Stimulated activated naive CD4-positive, alpha-beta T cell (primary cell): ENCODE results near the gene HTR3A.
"Not testable (repeated sequence)": the region's sequence is repeated elsewhere in the genome, so short reads cannot be mapped to it uniquely, and the experiment has no call there.

ENCODE experiments used
- DNase-seq, 6 experiments: peaks; one replicate each; lab custom pipeline; 2025; lab: John Stamatoyannopoulos, UW

Gene HTR3A

GRCh38 chr11:113974741-113975470 lies at the start of gene HTR3A:
Gene HTR3A, plus strand, starts transcription at chr11:113975108. Its CDS starts 218 bp downstream, at chr11:113975326.
- no peak for DNase-seq

GRCh38 chr11:113926273-113927197 lies 48.4 kb upstream of the HTR3A start:
- no peak for DNase-seq

GRCh38 chr11:113928311-113928710 lies 46.6 kb upstream of the HTR3A start:
- no peak for DNase-seq

- DNase-seq = no peak
Observed at GRCh38 chr11:113932788-113933187, 42.1 kb upstream of the HTR3A start.

GRCh38 chr11:113934193-113934592 lies 40.7 kb upstream of the HTR3A start:
- not testable (repeated sequence) for DNase-seq

GRCh38 chr11:113934761-113935160 lies 40.1 kb upstream of the HTR3A start:
- DNase-seq = no peak

GRCh38 chr11:113935858-113936257 lies 39.0 kb upstream of the HTR3A start:
- no peak for DNase-seq

- DNase-seq = no peak
Observed at GRCh38 chr11:113937918-113938317, 37.0 kb upstream of the HTR3A start.

- DNase-seq = no peak
Observed at GRCh38 chr11:113942256-113942655, 32.7 kb upstream of the HTR3A start.

GRCh38 chr11:113946162-113946561 lies 28.7 kb upstream of the HTR3A start:
- not testable (repeated sequence) for DNase-seq

GRCh38 chr11:113947994-113948393 lies 26.9 kb upstream of the HTR3A start:
- DNase-seq = no peak

- no peak for DNase-seq
Observed at GRCh38 chr11:113949891-113950290, 25.0 kb upstream of the HTR3A start.

- no peak for DNase-seq
Observed at GRCh38 chr11:113951537-113951936, 23.4 kb upstream of the HTR3A start.

GRCh38 chr11:113952070-113952469 lies 22.8 kb upstream of the HTR3A start:
- DNase-seq = no peak

- no peak for DNase-seq
Observed at GRCh38 chr11:113952588-113952987, 22.3 kb upstream of the HTR3A start.

GRCh38 chr11:113954235-113954634 lies 20.7 kb upstream of the HTR3A start:
- no peak for DNase-seq

- no peak for DNase-seq
Observed at GRCh38 chr11:113956986-113957385, 17.9 kb upstream of the HTR3A start.

- DNase-seq = no peak
Observed at GRCh38 chr11:113960702-113961330, 14.1 kb upstream of the HTR3A start.

GRCh38 chr11:113967361-113967760 lies 7.5 kb upstream of the HTR3A start:
- DNase-seq = no peak

GRCh38 chr11:113971506-113972195 lies 3.3 kb upstream of the HTR3A start:
- no peak for DNase-seq

- no peak for DNase-seq
Observed at GRCh38 chr11:113977071-113977490, 2.2 kb downstream of the HTR3A start.

- no peak for DNase-seq
Observed at GRCh38 chr11:113977701-113978100, 2.8 kb downstream of the HTR3A start.
